ENCODE measurements around the gene YJEFN3.
A peak's percentile ranks its signal among the peaks of the same experiment; 100 is the strongest.

YJEFN3 gene

GRCh38 chr19:19487077-19487949 lies 41.4 kb upstream of the YJEFN3 start:
- no peak for DNase-seq (ENCODE audit: low read depth in 2 of 2)
- TF ChIP-seq CTCF (IDR thresholded peaks at IDR 0.05; ENCODE audit: low read depth, low read length): no peak
- H3K4me3 ChIP-seq (replicated peaks in 1 of 2; ENCODE audit: low read depth in 2 of 2, low read length in 2 of 2): no peak overlapping the region

GRCh38 chr19:19487950-19488874 lies 40.5 kb upstream of the YJEFN3 start:
- peak; percentile 27 to 34 for DNase-seq (ENCODE audit: low read depth in 2 of 2)
- H3K4me3 ChIP-seq (replicated peaks in 1 of 2; ENCODE audit: low read depth in 2 of 2, low read length in 2 of 2): no peak overlapping the region
- no peak for TF ChIP-seq CTCF (IDR thresholded peaks at IDR 0.05; ENCODE audit: low read depth, low read length)

- peak; percentile 96 to 98 for DNase-seq (ENCODE audit: low read depth in 2 of 2)
- peak overlapping the region in 1 of 2 donors; percentile 30 for H3K4me3 ChIP-seq (replicated peaks in 1 of 2; ENCODE audit: low read depth in 2 of 2, low read length in 2 of 2)
- TF ChIP-seq CTCF (IDR thresholded peaks at IDR 0.05; ENCODE audit: low read depth, low read length): no peak
Measured at GRCh38 chr19:19488875-19489690, 39.6 kb upstream of the YJEFN3 start.

- TF ChIP-seq CTCF (IDR thresholded peaks at IDR 0.05; ENCODE audit: low read depth, low read length): no peak
- peak overlapping the region in 1 of 2 donors; percentile 14 for H3K4me3 ChIP-seq (replicated peaks in 1 of 2; ENCODE audit: low read depth in 2 of 2, low read length in 2 of 2)
- no peak for DNase-seq (ENCODE audit: low read depth in 2 of 2)
Measured at GRCh38 chr19:19489804-19490204, 38.9 kb upstream of the YJEFN3 start.

GRCh38 chr19:19490214-19490968 lies 38.3 kb upstream of the YJEFN3 start:
- TF ChIP-seq CTCF (IDR thresholded peaks at IDR 0.05; ENCODE audit: low read depth, low read length): peak; percentile 71
- H3K4me3 ChIP-seq (replicated peaks in 1 of 2; ENCODE audit: low read depth in 2 of 2, low read length in 2 of 2): no peak overlapping the region
- peak; percentile 89 to 90 for DNase-seq (ENCODE audit: low read depth in 2 of 2)
